GM12878 (cell line): ENCODE data around the gene SLC12A7. TPM values are rescaled to one million over a fixed set of nuclear protein-coding genes. Genes with fewer than 3 reads are reported as not detected.

Experiments used
- ATF2 ChIP-seq: IDR thresholded peaks from 2 replicates; pipeline ENCODE4 v1.6.1; 2012; ENCODE audit warnings: low read length, inconsistent platforms
- BCL3 ChIP-seq: IDR thresholded peaks from 2 replicates; pipeline ENCODE4 v1.6.1; 2011; ENCODE audit warnings: borderline replicate concordance, low read depth, mild to moderate bottlenecking, moderate library complexity, low read length; ENCODE audit not compliant: insufficient read depth, poor library complexity, severe bottlenecking
- EZH2 ChIP-seq: IDR thresholded peaks from 2 replicates; pipeline ENCODE4 v1.6.1; 2012; ENCODE audit warnings: low read depth, mild to moderate bottlenecking, control low read depth, inconsistent platforms, low read length, borderline replicate concordance; ENCODE audit not compliant: control insufficient read depth
- KAT2A ChIP-seq: conservative IDR thresholded peaks from 2 replicates; pipeline ENCODE4 v1.6.1; 2011; ENCODE audit warnings: low read depth, low read length; ENCODE audit not compliant: control insufficient read depth
- MAX ChIP-seq: IDR thresholded peaks from 2 replicates; pipeline ENCODE4 v1.6.1; 2012; ENCODE audit warnings: low read depth, low read length, improper control_type of control experiment
- NR2C2 ChIP-seq: IDR thresholded peaks from 2 replicates; pipeline ENCODE4 v1.6.1; 2011; ENCODE audit warnings: borderline replicate concordance, low read depth; ENCODE audit not compliant: control insufficient read depth, insufficient read length
- PBX3 ChIP-seq: IDR thresholded peaks from 2 replicates; pipeline ENCODE4 v1.6.1; 2011; ENCODE audit warnings: mild to moderate bottlenecking, low read depth, low read length, moderate library complexity; ENCODE audit not compliant: insufficient replicate concordance
- TCF3 ChIP-seq: IDR thresholded peaks from 2 replicates; pipeline ENCODE4 v1.6.1; 2012; ENCODE audit warnings: low read depth, mild to moderate bottlenecking, low read length, borderline replicate concordance; ENCODE audit not compliant: insufficient read depth
- ZBTB4 ChIP-seq: fragments of 450-650 bp; formaldehyde crosslinking; IDR thresholded peaks from 2 replicates; pipeline ENCODE4 v1.4.0; 2022; ENCODE audit warnings: mild to moderate bottlenecking, moderate library complexity
- ZBTB40 ChIP-seq: fragments of 450-650 bp; IDR thresholded peaks from 2 replicates; pipeline ENCODE4 v1.6.1; 2016; ENCODE audit warnings: mild to moderate bottlenecking, moderate library complexity, borderline replicate concordance
- ZNF622 ChIP-seq: fragments of 450-650 bp; IDR thresholded peaks from 2 replicates; pipeline ENCODE4 v1.6.1; 2017; ENCODE audit warnings: mild to moderate bottlenecking, inconsistent platforms
- polyA plus RNA-seq, 11 experiments: library from polyadenylated mRNA; depleted of rRNA in 4 of 11; unstranded in 6 of 11; stranded (reverse) in 5 of 11; fragments of >200 nt; fragmentation: Nextera tagmentation in 4 of 11; fragmentation: Illumina TruSeq in 1 of 11; extraction: Ambion mirVana in 4 of 11; extraction: Trizol in 1 of 11; gene quantifications; 1 replicate in 1 of 11; 2 replicates in 10 of 11; pipeline versions ENCODE4 v1.2.1 to v1.2.3, GENCODE V29; 2011 to 2016; ENCODE audit warnings: inconsistent platforms in 2 of 11, missing spikeins in 2 of 11, low read depth in 1 of 11
- total RNA-seq, 4 experiments: library from RNA; depleted of rRNA in 3 of 4; stranded (reverse); fragments of >200 nt in 3 of 4; fragmentation: Illumina TruSeq in 1 of 4; extraction: Trizol in 1 of 4; gene quantifications; 2 replicates each; pipeline versions ENCODE4 v1.2.1 to v1.2.3, GENCODE V29; 2013 to 2021

SLC12A7 gene
- total and polyA plus RNA-seq, 10 of the 15 experiments (the other 5 are each of a cell fraction or from before 2014, with no cell fraction given) = 0.10 to 10.0 (median 2.9) TPM

- TF ChIP-seq ZBTB40 (no peak), KAT2A (no peak), MAX (no peak), ZNF622 (no peak), BCL3 (no peak), TCF3 (no peak), NR2C2 (no peak), PBX3 (no peak), ZBTB4 (no peak), ATF2 (no peak), EZH2 (no peak)
Observed at GRCh38 chr5:1088031-1088430, 23.8 kb downstream of the SLC12A7 start (continued).
